ENCODE data around the gene LNPEP.

LNPEP gene

DNA sequence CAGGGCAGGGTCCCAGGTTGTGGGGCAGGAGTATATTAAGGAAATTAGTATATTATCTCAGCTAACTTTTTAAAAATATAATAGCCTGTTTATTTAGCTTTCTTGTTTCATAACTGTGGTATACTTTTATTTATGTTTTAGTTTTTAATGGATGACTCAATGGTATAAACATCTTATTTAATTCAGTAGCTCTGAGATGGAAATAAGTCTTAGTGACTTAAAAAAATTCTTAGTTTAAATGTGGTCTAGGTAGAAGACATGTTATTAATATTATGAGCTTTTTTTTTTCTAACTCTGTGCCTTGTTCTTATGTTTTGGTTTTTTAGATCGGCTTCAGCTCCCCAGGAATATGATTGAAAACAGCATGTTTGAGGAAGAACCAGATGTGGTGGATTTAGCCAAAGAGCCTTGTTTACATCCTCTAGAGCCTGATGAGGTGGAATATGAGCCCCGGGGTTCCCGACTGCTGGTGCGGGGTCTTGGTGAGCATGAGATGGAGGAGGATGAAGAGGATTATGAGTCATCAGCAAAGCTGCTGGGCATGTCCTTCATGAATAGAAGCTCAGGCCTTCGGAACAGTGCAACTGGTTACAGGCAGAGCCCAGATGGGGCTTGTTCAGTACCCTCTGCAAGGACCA lies 43.1 kb downstream of the LNPEP start:
- TF ChIP-seq CTCF (IDR thresholded peaks at IDR 0.05; ENCODE audit: insufficient read depth, low read length, missing control alignments) = no peak
- no peak for DNase-seq (ENCODE audit: low read depth, low spot score)
- ChIA-PET POLR2A (interaction anchor here (0.6 kb wide), 2 partner anchors 171 to 178 kb away, joined by 3 to 7 read pairs; partner anchors contain the start of gene ERAP1), CTCF (interaction anchor here (1.3 to 2.2 kb wide), 4 partner anchors 10 to 110 kb away, joined by 3 to 10 read pairs (median 5); no protein-coding TSS in a partner anchor)
- H3K4me3 ChIP-seq (ENCODE audit: low read depth, low read length) = no peak overlapping the region

DNA sequence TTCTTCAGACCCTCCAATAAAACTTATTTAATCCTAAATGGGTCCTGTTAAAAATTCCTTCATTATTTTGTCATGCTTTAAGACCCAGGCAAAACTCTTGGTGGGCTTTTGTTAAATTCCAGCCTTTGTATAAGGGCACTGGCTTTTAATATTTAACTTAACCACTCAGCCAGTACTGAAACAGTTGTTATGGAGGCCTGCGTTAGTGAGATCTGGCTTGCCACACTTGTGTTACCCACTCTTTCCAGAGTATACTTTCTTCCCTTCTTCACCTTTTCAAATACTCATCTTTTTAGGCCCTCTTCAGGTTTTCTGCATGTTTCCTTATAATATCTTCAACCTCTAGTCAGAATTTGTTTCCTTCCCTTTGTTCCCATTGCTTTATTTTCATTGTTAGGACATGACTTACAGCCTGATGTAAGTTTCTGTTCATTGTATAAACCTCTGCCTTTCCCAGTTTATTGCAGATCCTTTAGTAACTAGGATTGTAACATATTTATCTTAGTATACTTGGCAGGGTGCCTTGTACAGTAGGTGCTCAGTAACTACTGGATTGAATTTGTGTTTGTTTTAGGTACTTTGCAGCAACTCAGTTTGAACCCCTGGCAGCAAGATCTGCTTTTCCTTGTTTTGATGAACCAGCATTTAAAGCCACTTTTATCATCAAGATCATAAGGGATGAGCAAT lies 48.8 kb downstream of the LNPEP start:
- H3K4me3 ChIP-seq (ENCODE audit: low read depth, low read length) = no peak overlapping the region
- no peak for TF ChIP-seq CTCF (IDR thresholded peaks at IDR 0.05; ENCODE audit: insufficient read depth, low read length, missing control alignments)
- DNase-seq (ENCODE audit: low read depth, low spot score) = no peak
- ChIA-PET POLR2A (no interaction called here), CTCF (interaction anchor here (1.3 to 4.6 kb wide), 2 partner anchors 13 kb away, joined by 5 to 29 read pairs; no protein-coding TSS in a partner anchor)

GRCh38 chr5:96986450-96986849 lies 50.6 kb downstream of the LNPEP start:
- no peak overlapping the region for H3K4me3 ChIP-seq (ENCODE audit: low read depth, low read length)
- no peak for TF ChIP-seq CTCF (IDR thresholded peaks at IDR 0.05; ENCODE audit: insufficient read depth, low read length, missing control alignments)
- ChIA-PET CTCF (interaction anchor here (4.6 kb wide), 1 partner anchor 11 kb away, joined by 29 read pairs; no protein-coding TSS in a partner anchor), POLR2A (interaction anchor here (0.7 kb wide), 1 partner anchor 9 kb away, joined by 3 read pairs; no protein-coding TSS in a partner anchor)
- DNase-seq (ENCODE audit: low read depth, low spot score) = no peak

DNA sequence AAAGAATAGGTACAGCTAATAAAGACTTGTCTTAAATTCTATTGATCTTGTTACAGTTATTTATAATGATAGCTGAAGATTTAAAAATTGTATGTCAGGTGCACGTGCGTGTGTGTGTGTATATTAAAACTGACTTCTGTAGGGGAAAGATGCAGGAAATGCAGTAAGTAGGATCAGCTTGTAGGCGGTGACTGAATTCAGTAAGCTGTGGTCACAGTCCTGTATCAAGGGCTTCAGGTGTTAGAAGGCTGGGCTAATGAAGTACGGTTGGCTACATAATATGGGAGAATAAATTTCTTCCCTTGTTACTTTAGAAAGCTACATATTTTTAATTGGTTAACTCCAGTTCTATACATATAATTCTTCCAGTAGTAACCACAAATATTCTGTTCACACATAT lies 54.2 kb downstream of the LNPEP start:
- TF ChIP-seq CTCF (IDR thresholded peaks at IDR 0.05; ENCODE audit: insufficient read depth, low read length, missing control alignments) = no peak
- H3K4me3 ChIP-seq (ENCODE audit: low read depth, low read length) = no peak overlapping the region
- ChIA-PET POLR2A (no interaction called here), CTCF (interaction anchor here (1.0 to 1.1 kb wide), 2 partner anchors 9 to 121 kb away, joined by 3 to 4 read pairs; no protein-coding TSS in a partner anchor)
- no peak for DNase-seq (ENCODE audit: low read depth, low spot score)

DNA sequence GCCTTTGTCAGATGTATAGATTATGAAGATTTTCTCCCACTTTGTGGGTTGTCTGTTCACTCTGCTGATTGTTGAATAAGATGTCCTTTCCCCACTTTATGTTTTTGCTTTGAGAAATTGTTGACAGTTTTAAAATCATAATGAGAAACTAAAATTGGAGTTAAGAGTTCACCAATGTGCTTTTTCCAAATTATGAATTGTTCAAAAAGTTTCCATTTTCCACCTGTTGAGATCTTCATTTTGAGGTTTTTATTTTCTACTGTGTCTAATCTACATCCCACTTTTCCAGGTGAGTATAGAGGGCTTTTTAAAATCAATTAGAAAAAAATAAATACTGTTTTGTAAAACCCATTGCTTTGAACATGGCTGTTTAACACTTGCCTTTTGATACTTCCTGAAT lies 55.8 kb downstream of the LNPEP start:
- no peak for DNase-seq (ENCODE audit: low read depth, low spot score)
- H3K4me3 ChIP-seq (ENCODE audit: low read depth, low read length) = no peak overlapping the region
- TF ChIP-seq CTCF (IDR thresholded peaks at IDR 0.05; ENCODE audit: insufficient read depth, low read length, missing control alignments) = no peak
- ChIA-PET POLR2A (no interaction called here), CTCF (interaction anchor here (1.7 kb wide), 1 partner anchor 240 kb away, joined by 6 read pairs; no protein-coding TSS in a partner anchor)

- no peak for DNase-seq (ENCODE audit: low read depth, low spot score)
- POLR2A ChIA-PET = no interaction called here
- CTCF ChIA-PET = interaction anchor here (1.2 to 7.8 kb wide), 4 partner anchors 17 to 169 kb away, joined by 3 to 113 read pairs (median 4); no protein-coding TSS in a partner anchor
- TF ChIP-seq CTCF (IDR thresholded peaks at IDR 0.05; ENCODE audit: insufficient read depth, low read length, missing control alignments) = no peak
- H3K4me3 ChIP-seq (ENCODE audit: low read depth, low read length) = no peak overlapping the region
Observed at GRCh38 chr5:96993760-96994159, 57.9 kb downstream of the LNPEP start.
